ENCODE results near the gene SERPING1.

Gene SERPING1

DNA sequence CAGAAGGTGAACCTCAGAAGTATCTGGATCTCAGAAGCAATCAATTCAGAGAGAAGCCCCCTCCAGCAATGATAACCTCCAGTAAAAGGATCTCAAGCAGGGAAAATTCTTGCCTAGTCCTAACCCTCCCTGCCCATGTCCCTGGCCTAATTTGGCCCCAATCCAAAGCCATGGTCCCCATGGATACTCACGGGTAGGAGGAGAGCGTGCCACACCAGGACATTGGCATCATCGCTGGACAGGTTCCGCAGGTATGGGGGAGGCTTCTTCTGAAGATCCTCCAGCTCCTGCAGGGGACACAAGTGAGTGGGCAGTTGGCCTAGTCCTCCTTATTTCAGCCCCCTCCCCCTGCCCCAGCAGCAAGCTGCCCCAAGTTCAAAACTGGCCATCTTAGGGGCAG lies 37.3 kb upstream of the SERPING1 start:
- no peak for DNase-seq (ENCODE audit: low spot score)
- TF ChIP-seq, protein P1, sequence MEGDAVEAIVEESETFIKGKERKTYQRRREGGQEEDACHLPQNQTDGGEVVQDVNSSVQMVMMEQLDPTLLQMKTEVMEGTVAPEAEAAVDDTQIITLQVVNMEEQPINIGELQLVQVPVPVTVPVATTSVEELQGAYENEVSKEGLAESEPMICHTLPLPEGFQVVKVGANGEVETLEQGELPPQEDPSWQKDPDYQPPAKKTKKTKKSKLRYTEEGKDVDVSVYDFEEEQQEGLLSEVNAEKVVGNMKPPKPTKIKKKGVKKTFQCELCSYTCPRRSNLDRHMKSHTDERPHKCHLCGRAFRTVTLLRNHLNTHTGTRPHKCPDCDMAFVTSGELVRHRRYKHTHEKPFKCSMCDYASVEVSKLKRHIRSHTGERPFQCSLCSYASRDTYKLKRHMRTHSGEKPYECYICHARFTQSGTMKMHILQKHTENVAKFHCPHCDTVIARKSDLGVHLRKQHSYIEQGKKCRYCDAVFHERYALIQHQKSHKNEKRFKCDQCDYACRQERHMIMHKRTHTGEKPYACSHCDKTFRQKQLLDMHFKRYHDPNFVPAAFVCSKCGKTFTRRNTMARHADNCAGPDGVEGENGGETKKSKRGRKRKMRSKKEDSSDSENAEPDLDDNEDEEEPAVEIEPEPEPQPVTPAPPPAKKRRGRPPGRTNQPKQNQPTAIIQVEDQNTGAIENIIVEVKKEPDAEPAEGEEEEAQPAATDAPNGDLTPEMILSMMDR (IDR thresholded peaks at IDR 0.05; ENCODE audit: extremely low read depth, missing control alignments): no peak

DNA sequence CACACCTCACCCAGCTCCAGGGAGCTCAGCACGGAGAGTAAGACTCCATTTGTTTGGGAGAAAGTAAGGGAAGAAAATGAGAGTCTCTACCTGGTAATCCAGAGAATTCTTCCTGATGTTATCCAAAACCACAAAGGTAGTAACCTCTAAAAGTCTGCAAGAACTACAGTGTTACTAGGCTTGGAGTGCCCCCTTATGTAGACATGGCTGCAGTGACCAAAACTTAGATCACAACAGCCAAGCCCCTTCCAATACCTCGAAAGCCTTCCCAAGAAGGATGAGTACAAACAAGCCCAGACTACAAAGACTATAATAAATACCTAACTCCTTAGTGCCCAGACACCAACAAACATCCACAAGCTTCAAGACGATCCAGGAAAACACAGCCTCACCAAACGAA lies 34.9 kb upstream of the SERPING1 start:
- TF ChIP-seq, protein P1 (IDR thresholded peaks at IDR 0.05; ENCODE audit: extremely low read depth, missing control alignments): no peak
- no peak for DNase-seq (ENCODE audit: low spot score)

DNA sequence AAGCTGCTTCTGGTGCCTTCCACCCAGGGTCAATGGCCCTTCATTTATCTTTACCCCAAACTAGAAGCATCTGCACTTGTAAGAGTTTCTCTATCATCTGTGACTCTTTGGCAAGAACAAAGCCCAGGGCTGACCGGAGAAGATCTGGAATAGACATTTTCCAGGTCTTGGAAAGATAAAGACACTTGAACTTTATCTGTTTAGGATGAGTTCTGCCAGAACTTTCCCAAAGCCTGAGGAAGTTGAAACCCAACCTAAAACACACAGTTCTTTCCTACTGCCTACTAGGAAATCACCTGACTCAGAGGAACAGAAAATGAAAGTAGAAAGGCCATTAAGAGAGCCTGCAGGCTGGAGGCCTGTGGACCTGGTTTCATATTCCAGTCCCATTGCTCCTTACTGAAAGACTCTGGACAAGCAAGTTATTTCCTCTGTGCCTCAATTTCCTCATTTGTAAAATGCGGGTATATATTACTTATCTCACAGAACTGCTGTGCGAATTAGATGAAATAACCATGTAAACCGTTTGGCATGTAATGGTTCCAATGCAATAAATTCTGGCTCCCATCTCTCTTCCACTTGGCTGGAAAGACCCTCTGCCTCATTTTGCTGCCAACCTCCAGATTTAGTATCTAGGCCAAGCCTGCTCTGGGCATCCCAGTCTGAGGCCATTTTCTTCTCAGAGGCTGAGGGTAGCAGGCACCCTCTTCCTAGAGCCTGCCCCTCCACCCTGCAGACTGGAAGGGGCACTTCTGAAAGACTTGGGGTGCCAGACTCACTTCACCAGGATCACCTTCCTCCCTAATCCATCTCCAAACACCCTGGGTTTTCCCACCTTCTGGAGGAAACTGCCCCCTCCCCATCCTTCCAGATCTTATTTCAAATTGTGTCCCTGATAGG lies 31.2 kb upstream of the SERPING1 start:
- peak; percentile 78 for DNase-seq (ENCODE audit: low spot score)
- TF ChIP-seq, protein P1 (IDR thresholded peaks at IDR 0.05; ENCODE audit: extremely low read depth, missing control alignments): no peak

DNA sequence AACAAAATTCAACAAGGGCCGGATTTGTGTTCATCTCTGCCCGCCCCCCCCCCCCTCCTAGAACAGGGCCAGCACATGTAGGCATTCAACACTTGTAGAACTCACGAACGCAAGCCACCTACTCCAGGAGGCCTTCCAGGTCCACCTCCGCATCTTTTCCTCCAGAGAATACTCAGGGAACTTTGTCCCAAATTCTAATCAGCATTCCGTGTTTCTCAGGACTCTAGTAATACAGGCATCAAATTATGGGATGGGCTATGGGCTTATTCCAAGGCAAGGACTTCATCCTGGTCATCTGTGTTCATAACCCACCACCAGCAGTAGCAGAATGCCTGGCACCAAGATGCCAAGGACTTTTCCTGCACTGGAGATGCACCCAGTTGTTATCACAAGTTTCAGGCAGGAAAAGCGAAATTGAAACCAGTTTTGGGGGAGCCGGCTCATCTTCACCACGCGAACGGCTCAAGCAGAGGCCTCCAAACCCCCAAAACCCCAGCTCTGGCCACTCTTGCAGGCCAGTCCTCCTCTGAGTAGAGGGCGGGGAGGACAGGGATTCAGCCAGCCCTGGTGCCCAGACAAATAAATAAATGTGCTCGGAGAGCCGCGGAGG lies 30.5 kb upstream of the SERPING1 start:
- peak; percentile 49 for DNase-seq (ENCODE audit: low spot score)
- TF ChIP-seq, protein P1 (IDR thresholded peaks at IDR 0.05; ENCODE audit: extremely low read depth, missing control alignments): no peak

DNA sequence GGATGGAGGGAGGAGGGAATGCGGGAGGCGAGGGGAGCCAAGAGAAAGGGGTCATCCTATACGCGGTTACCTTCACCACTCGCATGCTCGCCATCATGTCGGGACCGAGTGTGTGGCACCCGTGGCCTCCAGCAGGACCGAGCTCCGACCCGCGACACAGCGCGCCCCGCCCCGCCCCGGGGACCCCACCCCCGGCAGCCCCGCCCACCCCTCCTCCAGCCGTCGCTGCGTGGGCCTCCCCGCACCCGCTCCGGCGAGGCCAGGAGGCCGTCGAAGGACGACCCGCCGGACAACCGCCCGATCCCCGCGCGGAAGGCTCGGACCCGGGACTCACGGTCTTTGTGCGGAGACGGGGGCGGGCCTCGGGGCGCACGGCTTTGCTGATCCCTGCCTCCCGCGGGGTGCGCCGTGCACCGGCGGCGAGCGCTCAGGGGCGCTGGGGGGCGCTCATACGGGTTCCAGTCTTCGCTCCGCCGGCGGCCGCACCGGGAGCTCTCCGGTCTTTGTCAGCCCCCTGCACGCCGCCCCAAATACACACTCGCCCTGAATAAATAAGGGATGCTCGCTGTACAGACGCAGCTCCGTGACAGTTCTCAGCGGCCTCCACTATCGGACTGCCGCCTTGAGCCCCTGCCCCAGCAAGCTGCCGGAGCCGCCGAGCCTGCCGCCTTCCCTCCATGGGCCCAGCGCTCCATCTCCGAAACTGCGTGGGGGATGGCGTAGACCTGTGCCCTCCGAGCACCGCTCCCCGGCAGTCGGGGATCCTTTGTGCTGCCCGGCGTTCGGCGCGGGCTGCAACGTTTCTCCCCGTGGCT lies 29.8 kb upstream of the SERPING1 start, which contains the start of gene UBE2L6:
UBE2L6 (minus strand) TSS at position 158 of the 815 bp plus-strand sequence; CDS start at position 97, 61 bp downstream.
- TF ChIP-seq, protein P1 (IDR thresholded peaks at IDR 0.05; ENCODE audit: extremely low read depth, missing control alignments): peak; percentile 69
- DNase-seq (ENCODE audit: low spot score): peak; percentile 85

DNA sequence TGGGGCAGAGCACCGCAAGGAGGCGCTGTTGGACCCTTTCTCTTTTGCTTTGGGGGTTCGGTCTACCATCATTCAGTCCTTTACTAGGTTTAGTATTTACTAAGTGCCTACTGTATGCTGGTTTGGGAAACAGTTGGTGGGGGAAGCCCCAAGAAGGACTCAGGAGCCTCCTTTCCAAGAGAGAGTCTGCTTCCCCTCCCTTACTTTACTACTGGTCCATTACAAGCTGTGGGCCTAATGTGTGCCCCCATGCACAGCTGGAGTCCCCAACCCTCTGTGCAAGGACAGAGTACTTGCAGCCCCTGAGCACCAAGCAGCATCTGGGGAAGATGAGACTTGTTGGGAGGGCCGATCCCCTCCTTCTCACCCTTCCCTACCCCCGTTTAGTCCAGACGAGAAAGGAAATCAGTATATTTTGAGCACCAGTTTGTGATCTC lies 29.1 kb upstream of the SERPING1 start:
- peak; percentile 88 for DNase-seq (ENCODE audit: low spot score)
- TF ChIP-seq, protein P1 (IDR thresholded peaks at IDR 0.05; ENCODE audit: extremely low read depth, missing control alignments): peak; percentile 93
